ENCODE measurements around the gene USP8. TPM values are rescaled to one million over a fixed set of nuclear protein-coding genes. Genes with fewer than 3 reads are reported as not detected.
"Not testable (repeated sequence)": the region's sequence is repeated elsewhere in the genome, so short reads cannot be mapped to it uniquely, and the experiment has no call there.

The USP8 gene
- 30.3 TPM for total RNA-seq

DNA sequence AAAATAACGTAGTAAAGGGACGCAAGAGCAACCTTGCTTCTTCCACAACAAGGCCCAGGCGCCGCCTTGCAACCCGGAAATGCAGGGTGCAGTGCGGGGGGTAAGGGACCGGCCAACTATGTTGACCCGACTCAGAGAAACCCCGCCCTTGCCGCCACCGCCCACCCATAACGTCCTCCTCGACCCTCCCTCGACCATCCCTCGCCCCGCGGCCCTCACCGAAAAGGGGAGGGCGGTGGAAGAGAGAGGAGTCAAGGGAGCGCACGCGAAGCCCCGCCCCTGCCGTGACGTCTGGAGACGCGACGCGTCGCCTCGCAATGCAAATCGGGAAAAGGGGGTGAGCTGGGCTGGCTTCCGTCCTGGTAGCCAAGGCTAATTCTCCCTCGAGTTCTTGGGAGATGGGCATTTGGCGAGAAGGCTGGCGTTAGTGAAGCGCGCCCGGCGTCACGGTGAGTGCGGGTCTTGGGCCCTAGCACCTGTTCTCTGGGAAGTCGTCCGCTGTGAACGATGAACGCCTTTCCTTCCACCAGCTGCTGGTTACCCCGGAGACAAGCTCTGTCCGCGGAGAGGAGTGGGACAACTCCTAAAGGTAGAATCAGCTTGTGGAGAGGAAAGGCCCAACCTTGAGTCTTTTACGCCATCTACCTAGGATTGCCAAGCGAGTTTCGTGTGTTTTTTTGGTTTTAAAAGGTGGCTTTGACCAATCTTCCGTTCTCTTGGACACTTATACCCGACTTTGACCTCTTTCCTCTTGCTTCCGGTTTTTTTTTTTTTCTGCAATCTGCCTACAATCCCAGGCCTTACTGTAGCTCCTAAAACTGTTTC lies at the start of gene USP8:
USP8 (plus strand) TSS at position 340 of the 825 bp plus-strand sequence. CDS start 14,669 bp downstream, outside the sequence.
- DNase-seq, result peak; percentile 96

GRCh38 chr15:50377867-50378751 lies 46.1 kb upstream of the USP8 start:
- no peak for DNase-seq

DNA sequence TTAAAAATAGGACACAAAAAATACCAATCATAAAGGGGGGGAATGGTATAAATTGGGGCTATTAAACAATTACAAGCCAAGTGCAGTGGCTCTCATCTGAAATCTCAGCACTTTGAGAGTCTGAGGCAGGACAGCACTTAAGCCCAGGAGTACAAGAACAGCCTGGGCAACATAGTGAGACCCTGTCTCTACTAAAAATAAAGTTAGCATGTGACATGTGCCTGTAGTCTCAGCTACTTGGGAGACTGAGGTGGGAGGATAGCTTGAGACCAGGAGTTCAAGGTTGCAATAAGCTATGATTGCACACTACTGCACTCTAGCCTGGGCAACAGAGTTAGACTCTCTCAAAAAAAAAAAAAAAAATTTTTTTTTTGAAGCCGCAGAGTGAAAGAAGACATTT lies 45.4 kb upstream of the USP8 start:
- no peak for DNase-seq

DNA sequence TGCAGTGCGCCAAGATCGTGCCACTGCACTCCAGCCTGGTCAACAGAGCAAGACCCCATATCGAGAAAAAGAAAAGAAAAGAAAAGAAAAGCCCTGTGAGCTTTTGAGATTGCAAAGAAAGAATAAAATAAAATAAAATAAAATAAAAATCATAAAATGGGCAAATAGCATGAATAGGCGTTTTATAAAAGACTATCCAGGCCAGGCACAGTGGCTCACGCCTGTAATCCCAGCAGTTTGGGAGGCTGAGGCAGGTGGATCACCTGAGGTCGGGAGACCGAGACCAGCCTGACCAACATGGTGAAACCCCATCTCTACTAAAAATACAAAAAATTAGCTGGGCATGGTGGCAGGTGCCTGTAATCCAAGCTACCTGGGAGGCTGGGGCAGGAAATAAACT lies 44.8 kb upstream of the USP8 start:
- DNase-seq, result not testable (repeated sequence)

DNA sequence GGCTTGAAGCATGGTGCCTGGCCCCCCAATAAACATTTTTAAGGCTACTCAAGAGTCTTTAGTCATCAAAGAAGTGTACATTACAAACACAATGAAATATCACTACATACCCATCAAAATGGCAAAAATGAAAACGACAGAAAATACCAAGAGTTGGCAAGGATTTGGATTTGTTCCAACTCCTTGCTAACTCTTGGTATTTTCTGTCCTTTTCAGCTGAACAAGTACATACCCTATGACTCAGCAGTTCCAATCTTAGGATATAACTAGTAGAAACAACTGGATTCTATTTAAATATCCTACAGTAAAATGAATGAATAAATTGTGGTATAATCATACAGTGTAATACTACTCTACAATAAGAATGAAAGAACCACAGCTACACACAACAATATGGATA lies 44.1 kb upstream of the USP8 start:
- no peak for DNase-seq

- no peak for DNase-seq
Observed at GRCh38 chr15:50381438-50381837, 42.8 kb upstream of the USP8 start.

DNA sequence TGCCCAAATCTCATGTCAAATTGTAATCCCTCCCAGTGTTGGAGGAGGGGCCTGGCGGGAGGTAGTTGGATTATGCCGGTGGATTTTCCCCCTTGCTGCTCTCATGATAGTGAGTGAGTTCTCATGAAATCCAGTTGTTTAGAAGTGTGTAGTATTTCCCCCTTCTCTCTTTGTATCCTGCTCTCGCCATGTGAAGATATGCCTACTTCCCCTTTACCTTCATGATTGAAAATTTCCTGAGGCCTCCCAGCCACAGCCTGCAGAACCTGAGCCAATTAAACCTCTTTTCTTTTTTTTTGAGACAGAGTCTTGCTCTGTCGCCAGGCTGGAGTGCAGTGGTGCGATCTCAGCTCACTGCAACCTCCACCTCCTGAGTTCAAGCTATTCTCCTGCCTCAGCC lies 41.8 kb upstream of the USP8 start:
- DNase-seq, result not testable (repeated sequence)

- DNase-seq, result no peak
Observed at GRCh38 chr15:50390554-50391264, 33.5 kb upstream of the USP8 start.

DNA sequence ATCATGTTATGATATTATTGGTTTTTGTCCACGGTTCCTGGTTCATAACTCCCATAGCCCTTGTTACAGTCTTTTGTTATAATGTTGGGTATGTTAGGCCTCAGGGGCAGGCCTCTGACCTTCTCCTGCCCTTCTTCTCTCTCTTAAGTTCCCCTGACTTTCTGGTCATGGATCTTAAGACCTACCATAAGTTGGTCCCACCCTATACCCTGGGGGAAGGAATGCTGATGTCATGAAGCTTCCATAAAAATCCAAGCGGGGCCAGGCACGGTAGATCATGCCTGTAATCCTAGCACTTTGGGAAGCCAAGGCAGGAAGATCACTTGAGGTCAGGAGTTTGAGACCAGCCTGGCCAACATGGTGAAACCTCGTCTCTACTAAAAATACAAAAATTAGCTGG lies 32.6 kb upstream of the USP8 start:
- DNase-seq, result not testable (repeated sequence)

- DNase-seq, result no peak
Observed at GRCh38 chr15:50411870-50412269, 12.3 kb upstream of the USP8 start.

- no peak for DNase-seq
Observed at GRCh38 chr15:50414624-50415023, 9.6 kb upstream of the USP8 start.

DNA sequence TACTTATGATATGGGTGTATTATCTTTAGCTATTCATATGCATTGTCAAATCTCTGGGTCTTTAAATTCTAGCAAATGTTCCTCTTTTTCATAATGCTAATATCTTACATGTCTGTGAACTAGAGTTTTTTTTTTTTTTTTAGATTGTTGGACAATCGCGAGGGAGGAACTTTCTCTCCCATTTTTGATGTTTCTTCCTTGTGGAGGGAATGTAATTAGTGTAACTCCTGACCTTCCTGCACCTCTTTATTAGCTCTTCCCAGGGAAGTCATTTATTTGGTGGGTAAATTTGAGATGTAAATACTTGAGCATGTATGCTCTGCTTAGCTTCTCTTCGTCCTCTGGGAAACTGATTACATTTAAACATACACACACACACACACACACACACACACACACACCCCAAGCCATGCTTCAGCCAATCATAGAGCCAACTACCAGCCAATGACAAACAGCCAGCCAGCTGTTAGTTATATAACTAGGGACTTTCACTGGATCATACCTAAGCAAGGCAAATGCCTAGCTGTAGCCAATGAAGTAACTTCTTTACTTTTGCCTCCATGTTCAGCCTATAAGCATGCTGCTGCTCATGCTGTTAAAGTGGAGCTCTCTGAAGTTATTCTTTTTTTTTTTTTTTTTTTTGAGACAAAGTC lies 8.3 kb upstream of the USP8 start:
- no peak for DNase-seq

GRCh38 chr15:50416890-50417289 lies 7.3 kb upstream of the USP8 start:
- DNase-seq, result no peak

DNA sequence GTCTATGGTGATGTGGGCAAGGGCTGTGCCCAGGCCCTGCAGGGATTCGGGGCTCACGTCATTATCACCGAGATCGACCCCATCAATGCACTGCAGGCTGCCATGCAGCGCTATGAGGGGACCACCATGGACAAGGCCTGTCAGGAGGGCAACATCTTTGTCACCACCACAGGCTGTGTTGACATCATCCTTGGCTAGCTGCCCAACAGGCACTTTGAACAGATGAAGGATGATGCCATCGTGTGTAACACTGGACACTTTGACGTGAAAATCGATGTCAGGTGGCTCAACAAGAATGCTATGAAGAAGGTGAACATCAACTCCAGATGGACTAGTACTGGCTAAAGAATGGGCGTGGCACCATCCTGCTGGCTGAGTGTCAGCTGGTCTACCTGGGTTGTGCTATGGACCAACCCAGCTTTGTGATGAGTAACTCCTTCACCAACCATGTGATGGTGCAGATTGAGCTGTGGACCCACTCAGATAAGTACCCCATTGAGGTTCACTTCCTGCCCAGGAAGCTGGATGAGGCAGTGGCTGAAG lies 6.1 kb upstream of the USP8 start:
- no peak for DNase-seq

- DNase-seq, result no peak
Observed at GRCh38 chr15:50425219-50425618, 1.0 kb downstream of the USP8 start.

GRCh38 chr15:50425678-50426246 lies 1.6 kb downstream of the USP8 start:
- not testable (repeated sequence) for DNase-seq

DNA sequence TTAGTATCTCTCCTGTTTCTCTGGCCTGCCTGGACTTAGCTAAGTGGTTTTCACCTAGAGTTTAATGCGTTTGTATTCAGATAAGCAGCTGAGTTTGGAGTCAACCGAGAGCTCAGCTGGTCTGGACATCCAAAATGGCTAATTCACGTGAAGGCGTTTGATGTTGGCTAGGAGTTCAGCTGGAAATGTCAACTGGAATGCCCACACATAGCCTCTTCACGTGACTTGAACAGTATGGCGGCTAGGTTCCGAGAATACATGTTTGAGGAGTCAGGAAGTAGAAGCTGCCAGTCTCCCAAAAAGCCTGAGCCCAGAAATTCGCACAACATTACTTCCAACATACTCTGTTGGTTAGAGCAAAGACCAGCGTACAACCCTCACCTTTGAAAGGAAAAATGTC lies 2.2 kb downstream of the USP8 start:
- no peak for DNase-seq

GRCh38 chr15:50431204-50431603 lies 7.0 kb downstream of the USP8 start:
- no peak for DNase-seq

DNA sequence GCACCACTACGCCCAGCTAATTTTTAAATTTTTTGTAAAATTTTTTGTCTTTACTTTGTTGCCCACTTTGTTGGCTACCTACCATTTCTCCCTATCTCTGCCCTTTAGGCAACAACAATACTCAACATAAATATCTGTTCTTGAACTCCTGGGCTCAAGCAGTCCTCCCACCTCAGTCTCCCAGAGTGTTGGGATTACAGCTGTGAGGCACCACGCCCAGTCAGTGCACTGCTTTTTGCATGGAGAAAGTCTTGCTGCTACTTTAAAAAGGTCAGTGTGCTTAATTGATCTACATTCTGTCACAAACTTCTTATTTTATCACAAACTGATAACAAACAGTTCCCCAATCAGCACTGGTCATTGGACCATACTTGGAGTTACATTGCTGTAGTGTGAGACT lies 8.0 kb downstream of the USP8 start:
- DNase-seq, result no peak

- no peak for DNase-seq
Observed at GRCh38 chr15:50435772-50436171, 11.6 kb downstream of the USP8 start.

DNA sequence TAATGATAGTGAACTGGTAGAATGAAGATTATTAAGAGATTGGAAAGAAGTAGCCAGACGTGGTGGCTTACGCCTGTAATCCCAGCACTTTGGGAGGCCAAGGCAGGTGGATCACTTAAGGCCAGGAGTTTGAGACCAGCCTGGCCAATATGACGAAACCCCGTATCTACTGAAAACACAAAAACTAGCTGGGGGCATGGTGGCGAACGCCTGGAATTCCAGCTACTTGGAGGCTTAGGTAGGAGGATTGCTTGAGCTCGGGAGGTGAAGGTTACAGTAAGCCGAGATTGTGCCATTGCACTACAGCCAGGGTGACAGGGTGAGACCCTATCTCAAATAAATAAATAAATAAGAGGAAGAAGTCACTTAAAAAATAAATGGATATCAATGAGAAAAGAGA lies 14.0 kb downstream of the USP8 start:
- DNase-seq, result no peak

- no peak for DNase-seq
Observed at GRCh38 chr15:50440932-50441331, 16.7 kb downstream of the USP8 start.

Data from occipital lobe (tissue), 2 donors.